KMS-11 (cell line): ENCODE results near the gene TNNT3.

ENCODE experiments used
- H2AFZ ChIP-seq: fragments of 200-600 bp; sonication (generic); 2 replicates; pipeline ENCODE4 v1.6.1; 2016; ENCODE audit warnings: antibody characterized with exemption, mixed run types, low read depth
- H3K27ac ChIP-seq: fragments of 200-600 bp; sonication (generic); 2 replicates; pipeline ENCODE4 v1.6.1; 2016; ENCODE audit warnings: mild to moderate bottlenecking, mixed run types
- H3K27me3 ChIP-seq: fragments of 200-600 bp; sonication (generic); 2 replicates; pipeline ENCODE4 v1.6.1; 2017; ENCODE audit warnings: mild to moderate bottlenecking, low read depth, mixed run types, moderate library complexity; ENCODE audit not compliant: insufficient read depth
- H3K36me3 ChIP-seq: fragments of 200-600 bp; sonication (generic); 2 replicates; pipeline ENCODE4 v1.6.1; 2017; ENCODE audit warnings: mild to moderate bottlenecking, mixed run types; ENCODE audit not compliant: insufficient read depth
- H3K4me1 ChIP-seq: fragments of 200-600 bp; sonication (generic); 2 replicates; pipeline ENCODE4 v1.6.1; 2016; ENCODE audit warnings: mild to moderate bottlenecking, low read depth, mixed run types; ENCODE audit not compliant: poor library complexity, severe bottlenecking
- H3K4me2 ChIP-seq: fragments of 200-600 bp; sonication (generic); 2 replicates; pipeline ENCODE4 v1.7.0; 2016; ENCODE audit warnings: mild to moderate bottlenecking, mixed run types
- H3K4me3 ChIP-seq: fragments of 200-600 bp; sonication (generic); IDR thresholded peaks from 2 replicates; pipeline ENCODE4 v1.6.1; 2017; ENCODE audit warnings: low read depth, low read length, mixed read lengths; ENCODE audit not compliant: insufficient read depth
- H3K79me2 ChIP-seq: fragments of 200-600 bp; sonication (generic); 2 replicates; pipeline ENCODE4 v1.6.1; 2016; ENCODE audit warnings: low read depth, mixed run types; ENCODE audit not compliant: insufficient read depth
- H3K9ac ChIP-seq: fragments of 200-600 bp; sonication (generic); 2 replicates; pipeline ENCODE4 v1.6.1; 2016; ENCODE audit warnings: mild to moderate bottlenecking, mixed run types
- H4K20me1 ChIP-seq: fragments of 200-600 bp; sonication (generic); 2 replicates; pipeline ENCODE4 v1.6.1; 2016; ENCODE audit warnings: mild to moderate bottlenecking, mixed run types; ENCODE audit not compliant: insufficient read depth
- CTCF ChIP-seq: fragments of 200-600 bp; sonication (generic); conservative IDR thresholded peaks from 2 replicates; pipeline ENCODE4 v1.6.1; 2017; ENCODE audit warnings: low read depth, mild to moderate bottlenecking, antibody characterized with exemption, low read length, moderate library complexity, mixed read lengths

TNNT3 gene

GRCh38 chr11:1925373-1926155 is 6.1 kb downstream of the TNNT3 start:
- H3K4me1 ChIP-seq, result no peaks in the 10 kb centered on the region
- H3K4me2 ChIP-seq, result no peak overlapping the region
- no peak overlapping the region for H3K9ac ChIP-seq
- no peak overlapping the region for H3K4me3 ChIP-seq
- H3K27me3 ChIP-seq, result peaks cover 89% of the 10 kb centered on the region
- no peaks in the 10 kb centered on the region for H3K79me2 ChIP-seq
- no peak overlapping the region for H2AFZ ChIP-seq
- TF ChIP-seq CTCF, result no peak
- no peak overlapping the region for H3K27ac ChIP-seq
- H3K36me3 ChIP-seq, result no peaks in the 10 kb centered on the region
- H4K20me1 ChIP-seq, result no peaks in the 10 kb centered on the region

- no peak overlapping the region for H2AFZ ChIP-seq
- no peaks in the 10 kb centered on the region for H3K4me1 ChIP-seq
- H3K4me2 ChIP-seq, result no peak overlapping the region
- H3K9ac ChIP-seq, result no peak overlapping the region
- no peaks in the 10 kb centered on the region for H4K20me1 ChIP-seq
- no peaks in the 10 kb centered on the region for H3K79me2 ChIP-seq
- TF ChIP-seq CTCF, result no peak
- no peak overlapping the region for H3K4me3 ChIP-seq
- H3K36me3 ChIP-seq, result no peaks in the 10 kb centered on the region
- peaks cover 91% of the 10 kb centered on the region for H3K27me3 ChIP-seq
- no peak overlapping the region for H3K27ac ChIP-seq
Observed at GRCh38 chr11:1926156-1927025, 6.9 kb downstream of the TNNT3 start.

GRCh38 chr11:1927026-1927847 is 7.7 kb downstream of the TNNT3 start:
- no peak overlapping the region for H3K4me3 ChIP-seq
- no peak for TF ChIP-seq CTCF
- H3K4me2 ChIP-seq, result no peak overlapping the region
- H3K79me2 ChIP-seq, result no peaks in the 10 kb centered on the region
- H4K20me1 ChIP-seq, result no peaks in the 10 kb centered on the region
- H3K36me3 ChIP-seq, result no peaks in the 10 kb centered on the region
- no peak overlapping the region for H3K9ac ChIP-seq
- no peak overlapping the region for H2AFZ ChIP-seq
- H3K27ac ChIP-seq, result no peak overlapping the region
- H3K4me1 ChIP-seq, result no peaks in the 10 kb centered on the region
- peaks cover 91% of the 10 kb centered on the region for H3K27me3 ChIP-seq

- Histone ChIP-seq H3K9ac (no peak overlapping the region), H3K27me3 (peaks cover 91% of the 10 kb centered on the region), H3K36me3 (no peaks in the 10 kb centered on the region), H3K4me3 (no peak overlapping the region), H3K4me1 (no peaks in the 10 kb centered on the region), H3K27ac (no peak overlapping the region), H3K4me2 (no peak overlapping the region), H2AFZ (no peak overlapping the region), H3K79me2 (no peaks in the 10 kb centered on the region), H4K20me1 (no peaks in the 10 kb centered on the region)
- TF ChIP-seq CTCF, result no peak
Observed at GRCh38 chr11:1927848-1928469, 8.5 kb downstream of the TNNT3 start.
